GM21390 (cell line): Measurements from ENCODE around the gene SPOCK2.

ENCODE experiments used
- ATAC-seq: cut with Tn5 transposase; IDR thresholded peaks from one replicate; pipeline ENCODE4 v1.9.1; 2021; ENCODE audit not compliant: unreplicated experiment

SPOCK2 gene

DNA sequence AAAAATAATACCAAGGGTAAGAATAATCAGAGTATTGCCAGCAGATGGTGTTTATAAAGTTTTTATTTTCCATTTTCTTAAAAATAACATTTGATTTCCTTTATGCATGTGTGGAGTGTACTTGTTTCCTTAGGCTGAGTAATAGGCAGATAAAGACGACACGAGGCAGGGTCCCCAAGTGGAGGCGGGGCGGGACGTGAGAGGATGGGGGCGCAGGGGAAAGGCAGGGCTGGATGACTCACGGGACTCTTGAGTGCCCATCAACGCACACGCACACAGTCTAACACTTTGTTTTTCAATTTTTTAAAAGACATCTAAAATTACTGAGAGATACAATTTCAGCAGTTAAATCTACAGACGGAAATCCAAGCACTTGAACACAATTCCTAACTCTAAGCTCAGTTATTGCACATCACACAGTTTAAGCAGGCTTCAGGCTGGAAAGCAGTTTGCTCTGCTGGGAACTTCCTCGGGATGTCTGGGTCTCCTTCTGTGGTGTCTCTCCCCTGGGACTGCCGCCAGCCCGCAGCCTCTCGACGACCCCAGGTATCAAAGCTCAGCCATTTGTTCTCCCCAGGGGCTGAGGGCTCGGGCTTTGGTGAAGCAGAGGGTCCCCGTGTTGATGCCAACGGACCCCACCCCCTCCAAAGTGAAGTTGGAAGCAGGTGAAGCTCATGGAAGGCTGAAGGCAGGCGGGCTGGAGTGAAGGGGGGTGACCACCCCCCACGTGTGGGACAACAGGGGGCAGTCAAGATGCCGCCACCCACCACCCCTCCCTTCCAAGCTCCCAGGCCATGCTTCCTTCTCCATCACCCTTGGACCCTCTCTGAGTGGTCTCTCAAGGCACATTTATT is 29.1 kb downstream of the SPOCK2 start:
- no peak for ATAC-seq

GRCh38 chr10:72058347-72058898 is 29.9 kb downstream of the SPOCK2 start:
- no peak for ATAC-seq

DNA sequence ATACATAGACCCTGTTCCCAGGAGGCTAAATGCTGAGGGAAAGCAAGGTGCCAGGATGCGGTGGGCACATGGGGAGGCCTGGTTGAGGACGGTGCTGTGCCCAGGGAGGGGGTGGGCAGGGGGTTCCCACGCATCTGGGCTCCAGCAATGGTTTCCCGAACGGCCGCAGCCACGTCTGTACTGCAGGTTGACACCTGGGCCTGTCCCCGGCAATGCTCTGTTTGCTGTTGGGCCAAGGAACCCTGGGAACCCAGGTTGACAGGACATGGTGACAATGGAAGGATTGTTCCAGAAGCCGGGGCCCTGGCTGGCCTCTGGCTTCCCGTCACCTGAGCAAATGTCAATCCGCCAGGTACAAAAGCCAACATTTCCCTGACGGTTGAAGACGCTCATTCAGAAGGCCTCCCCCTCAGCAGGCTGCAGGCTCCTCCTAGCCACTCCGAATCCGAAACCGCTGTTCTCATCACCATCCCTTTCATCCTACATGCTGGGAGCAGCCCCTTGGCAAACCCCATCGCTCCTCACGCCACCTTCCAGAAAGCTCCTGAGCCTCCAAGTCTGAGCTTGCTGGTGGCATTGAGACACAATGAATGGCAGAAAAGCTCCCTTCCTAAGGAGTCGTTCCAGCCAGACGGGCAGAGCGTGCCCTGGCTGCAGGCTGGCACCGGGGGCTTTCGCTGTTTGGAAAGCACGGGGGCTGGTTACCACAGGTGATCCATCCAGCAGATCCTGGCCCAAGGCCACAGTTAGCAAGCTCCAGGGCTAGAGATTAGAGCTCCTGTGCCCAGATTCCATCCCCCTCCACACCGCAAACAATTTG is 31.2 kb downstream of the SPOCK2 start:
- no peak for ATAC-seq

GRCh38 chr10:72056113-72056512 is 32.2 kb downstream of the SPOCK2 start:
- no peak for ATAC-seq

DNA sequence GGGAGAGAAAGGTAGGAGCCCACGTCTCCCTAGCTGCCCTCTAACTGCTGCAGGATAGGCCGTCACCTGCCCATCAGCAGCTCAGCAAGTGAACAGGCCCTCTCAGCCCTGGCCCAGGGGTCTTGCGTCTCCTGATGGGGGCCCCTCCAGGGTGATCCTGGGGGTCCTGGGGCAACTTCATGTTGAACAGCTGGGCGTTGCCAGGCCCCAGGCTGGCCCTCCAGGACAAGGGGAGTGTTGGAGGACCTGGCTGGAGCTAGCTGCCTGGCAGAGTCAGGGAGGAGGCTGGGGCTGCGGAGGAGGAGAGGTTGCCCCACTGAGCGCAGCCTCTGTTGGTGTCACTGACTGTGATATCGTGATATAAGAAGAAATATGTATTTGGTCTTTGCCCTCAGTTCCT is 34.7 kb downstream of the SPOCK2 start:
- ATAC-seq, result no peak

DNA sequence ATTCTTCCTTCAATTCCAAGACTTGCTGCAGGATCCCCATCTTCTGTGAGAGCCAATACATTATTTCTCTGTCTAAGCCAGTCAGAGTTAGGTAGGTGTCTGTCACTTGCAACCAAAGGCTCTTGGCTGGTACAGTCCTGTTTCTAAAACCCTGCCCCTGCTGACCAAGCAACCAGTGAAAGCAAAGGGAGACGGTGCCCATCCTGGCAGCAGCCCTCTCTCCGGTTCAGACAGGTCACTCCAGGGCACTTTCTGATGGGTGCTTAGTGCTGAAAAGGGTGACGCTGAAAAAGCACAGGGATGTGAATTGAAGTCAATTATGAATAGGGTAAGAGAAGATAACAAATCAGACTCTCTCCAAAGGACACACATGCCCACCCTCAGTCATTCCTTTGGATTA is 37.5 kb downstream of the SPOCK2 start:
- ATAC-seq, result no peak

GRCh38 chr10:72049969-72050781 is 38.2 kb downstream of the SPOCK2 start:
- no peak for ATAC-seq

GRCh38 chr10:72049472-72049871 is 38.9 kb downstream of the SPOCK2 start:
- no peak for ATAC-seq

- ATAC-seq, result peak; percentile 46
Observed at GRCh38 chr10:72048450-72049124, 39.8 kb downstream of the SPOCK2 start.

DNA sequence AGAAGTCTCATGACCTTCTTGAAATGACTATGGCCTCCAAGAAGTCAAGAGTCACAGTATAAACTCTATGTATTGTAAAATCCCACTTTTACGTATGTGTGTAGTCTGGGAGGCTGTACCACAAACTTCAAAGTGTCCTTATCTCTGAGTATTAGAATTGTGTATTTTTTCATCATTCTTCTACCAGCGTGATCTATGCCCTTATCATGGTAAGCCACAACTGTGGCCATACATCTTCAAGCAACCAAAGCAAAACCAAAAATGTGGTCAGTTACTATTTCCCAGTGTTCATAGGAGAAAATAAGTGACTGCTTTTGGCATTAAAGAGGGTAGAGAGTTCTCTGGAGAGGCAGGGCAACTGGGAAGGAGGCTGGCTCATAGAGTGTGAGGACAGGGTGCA is 42.8 kb downstream of the SPOCK2 start:
- no peak for ATAC-seq

- ATAC-seq, result no peak
Observed at GRCh38 chr10:72044417-72045041, 43.8 kb downstream of the SPOCK2 start.

DNA sequence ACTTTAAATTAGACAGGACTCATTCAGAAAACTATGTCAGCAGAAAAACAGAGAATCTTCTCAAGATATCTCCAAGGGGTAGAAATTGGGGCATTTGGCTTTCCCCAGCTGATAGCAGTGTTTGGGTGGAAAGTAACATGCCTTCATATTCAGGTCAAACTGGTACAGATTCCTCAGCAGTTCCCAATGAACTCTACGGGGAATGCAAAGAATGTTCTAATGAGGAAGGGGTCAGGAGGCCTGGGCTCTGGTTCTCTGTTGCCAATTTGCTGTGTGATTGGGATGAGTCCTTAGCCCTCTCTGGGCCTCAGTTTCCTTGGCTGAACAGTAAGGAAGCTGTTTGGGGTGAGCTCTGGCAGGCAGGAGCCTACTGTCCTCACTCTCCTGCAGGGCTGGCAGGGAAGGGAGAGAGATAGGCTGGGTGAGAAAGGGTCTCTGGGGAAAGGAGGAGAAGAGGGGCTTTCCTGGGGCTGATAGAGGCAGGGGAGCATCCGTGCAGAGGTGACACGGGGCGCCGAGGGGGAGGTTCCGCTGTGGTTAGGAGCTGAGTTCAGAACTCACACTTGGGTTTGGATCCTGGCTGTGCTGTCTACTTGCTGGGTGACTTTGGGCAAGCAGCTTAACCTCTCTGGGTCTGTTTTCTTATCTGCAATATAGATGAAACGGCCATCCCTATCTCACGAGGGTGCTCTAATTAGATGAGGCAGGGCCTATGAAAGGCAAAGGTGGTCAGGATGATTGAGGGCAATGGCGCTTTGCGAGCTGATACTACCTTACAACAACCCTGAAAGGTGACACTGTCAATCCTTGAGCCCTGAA is 45.1 kb downstream of the SPOCK2 start:
- ATAC-seq, result no peak

- no peak for ATAC-seq
Observed at GRCh38 chr10:72041491-72041890, 46.9 kb downstream of the SPOCK2 start.

GRCh38 chr10:72039377-72039776 is 49.0 kb downstream of the SPOCK2 start:
- ATAC-seq, result no peak

- ATAC-seq, result no peak
Observed at GRCh38 chr10:72038458-72039001, 49.8 kb downstream of the SPOCK2 start.

DNA sequence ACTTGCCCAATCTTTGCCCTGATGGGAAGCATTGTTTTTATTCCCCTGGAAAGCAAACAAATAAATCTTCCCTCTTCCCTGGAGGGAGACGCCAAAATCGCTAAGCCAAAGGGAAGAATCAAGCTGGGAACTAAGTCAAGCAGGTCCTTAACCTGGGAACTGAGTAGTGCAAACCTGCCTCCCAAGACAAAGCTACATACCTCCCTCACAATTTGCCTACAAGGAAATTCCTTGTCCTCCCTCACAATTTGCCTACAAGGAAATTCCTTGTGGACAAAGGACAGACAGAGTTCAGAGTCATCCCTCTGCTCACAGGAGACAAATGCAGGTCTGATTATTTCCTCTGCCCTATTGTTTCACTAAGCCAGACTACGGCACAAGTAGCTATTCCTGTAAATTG is 50.5 kb downstream of the SPOCK2 start:
- no peak for ATAC-seq

DNA sequence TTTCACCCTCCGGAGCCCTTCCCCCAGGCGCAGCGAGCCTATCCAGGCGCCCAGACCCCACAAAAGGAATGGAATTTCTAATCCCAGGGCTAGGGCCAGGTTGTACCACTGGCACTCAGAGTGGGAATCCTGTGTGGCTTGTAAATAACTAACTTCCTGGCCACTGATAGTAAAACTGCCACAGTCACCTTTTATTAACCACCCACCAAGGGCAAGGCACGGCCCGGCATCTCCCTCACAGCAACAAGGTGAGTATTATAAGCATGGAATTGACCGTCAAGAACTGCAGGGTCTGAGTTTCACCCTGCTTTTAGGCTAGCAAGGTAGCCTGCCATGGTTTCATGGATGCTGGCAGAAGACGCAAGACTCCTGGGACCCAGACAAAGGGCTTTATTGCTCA is 51.1 kb downstream of the SPOCK2 start:
- no peak for ATAC-seq

DNA sequence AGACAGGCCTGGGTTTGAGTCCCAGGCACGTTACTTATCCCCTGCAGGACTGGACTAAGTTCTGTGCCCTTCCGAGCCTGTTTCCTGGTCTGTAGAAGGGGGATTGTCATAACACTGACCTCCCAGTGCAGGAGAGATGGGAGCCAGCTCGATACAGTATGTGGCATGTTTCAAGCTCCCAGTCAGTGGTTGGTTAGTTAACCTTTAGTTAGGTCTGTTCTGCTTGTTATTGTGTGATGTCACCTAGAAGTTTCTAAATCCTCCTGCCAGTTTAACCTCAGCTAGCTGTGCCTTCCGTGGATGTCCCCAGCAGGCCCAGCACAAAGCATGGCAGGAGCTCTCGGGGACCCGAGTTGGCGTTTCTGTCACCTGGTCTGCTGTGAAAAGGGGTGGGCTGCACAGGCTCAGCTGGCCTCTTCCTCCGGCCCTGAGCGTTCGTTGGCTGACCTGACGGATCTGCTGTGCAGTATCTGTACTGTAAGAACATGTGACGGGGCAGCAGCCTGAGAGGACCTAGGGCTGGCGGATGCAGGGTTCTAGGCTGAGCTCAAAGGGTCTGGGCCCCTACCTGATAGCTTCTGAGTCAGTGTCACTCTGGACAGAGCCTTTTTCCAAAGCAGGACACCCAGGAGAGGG is 53.0 kb downstream of the SPOCK2 start:
- ATAC-seq, result no peak
